GM21717 (cell line): ENCODE data around the gene TRIO.

ENCODE experiments used
- ATAC-seq: cut with Tn5 transposase; IDR thresholded peaks from one replicate; pipeline ENCODE4 v1.9.1; 2021; ENCODE audit warnings: mild to moderate bottlenecking, moderate library complexity; ENCODE audit not compliant: unreplicated experiment

The TRIO gene

DNA sequence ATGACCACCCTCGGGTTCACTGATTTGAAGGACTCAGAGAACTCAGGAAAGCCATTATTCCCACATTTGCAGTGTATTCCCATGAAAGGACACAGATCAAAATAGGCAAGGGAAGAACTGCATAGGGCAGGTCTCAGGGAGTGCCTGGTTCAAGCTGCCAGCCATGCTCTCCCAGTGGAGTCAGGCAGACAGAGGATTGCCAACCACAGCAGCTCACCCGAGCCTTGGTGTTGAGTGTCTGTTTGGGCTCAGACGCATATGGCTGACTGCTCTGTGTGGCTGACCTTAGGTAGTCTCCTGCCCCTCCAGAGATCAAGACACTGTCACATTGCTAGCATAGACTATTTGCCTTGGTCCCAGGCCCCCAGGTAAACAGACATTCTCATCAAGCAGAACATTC, 322.6 kb downstream of the TRIO start:
- no peak for ATAC-seq

DNA sequence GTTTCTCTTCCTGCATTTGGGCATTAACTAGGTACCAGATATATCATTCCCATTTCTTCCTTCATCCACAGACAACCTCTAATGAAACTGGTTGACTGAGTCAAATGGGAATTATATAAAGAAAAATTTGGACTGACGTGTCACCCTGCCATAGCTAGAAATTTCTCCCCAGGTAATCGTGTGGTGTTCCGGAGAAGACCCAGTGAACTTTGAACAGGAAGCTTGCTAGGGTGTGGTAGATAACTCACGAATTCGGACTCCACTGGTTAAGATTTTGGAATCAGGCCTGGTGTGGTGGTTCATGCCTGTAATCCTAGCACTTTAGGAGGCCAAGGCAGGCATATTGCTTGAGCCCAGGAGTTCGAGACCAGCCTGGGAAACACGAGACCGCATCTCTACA, 324.1 kb downstream of the TRIO start:
- ATAC-seq, result no peak

DNA sequence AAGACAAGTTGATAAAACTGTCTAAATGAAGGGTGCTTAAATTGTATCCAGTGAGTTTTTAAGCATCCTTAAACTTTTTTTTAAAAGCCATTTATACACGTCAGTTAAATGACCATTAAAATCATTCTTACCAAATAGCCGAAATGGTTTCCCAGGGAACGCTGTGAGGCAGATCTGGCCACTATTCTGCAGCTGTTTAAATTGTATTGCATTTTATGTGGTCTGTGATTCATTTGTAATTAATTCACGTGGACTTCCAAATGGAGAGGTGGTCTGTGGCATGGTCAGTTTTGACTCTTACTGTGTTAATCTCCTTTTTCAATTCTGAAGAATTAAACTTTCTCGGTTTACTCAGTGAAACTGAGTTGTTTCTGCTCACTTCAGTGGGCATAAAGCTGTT, 324.7 kb downstream of the TRIO start:
- no peak for ATAC-seq

DNA sequence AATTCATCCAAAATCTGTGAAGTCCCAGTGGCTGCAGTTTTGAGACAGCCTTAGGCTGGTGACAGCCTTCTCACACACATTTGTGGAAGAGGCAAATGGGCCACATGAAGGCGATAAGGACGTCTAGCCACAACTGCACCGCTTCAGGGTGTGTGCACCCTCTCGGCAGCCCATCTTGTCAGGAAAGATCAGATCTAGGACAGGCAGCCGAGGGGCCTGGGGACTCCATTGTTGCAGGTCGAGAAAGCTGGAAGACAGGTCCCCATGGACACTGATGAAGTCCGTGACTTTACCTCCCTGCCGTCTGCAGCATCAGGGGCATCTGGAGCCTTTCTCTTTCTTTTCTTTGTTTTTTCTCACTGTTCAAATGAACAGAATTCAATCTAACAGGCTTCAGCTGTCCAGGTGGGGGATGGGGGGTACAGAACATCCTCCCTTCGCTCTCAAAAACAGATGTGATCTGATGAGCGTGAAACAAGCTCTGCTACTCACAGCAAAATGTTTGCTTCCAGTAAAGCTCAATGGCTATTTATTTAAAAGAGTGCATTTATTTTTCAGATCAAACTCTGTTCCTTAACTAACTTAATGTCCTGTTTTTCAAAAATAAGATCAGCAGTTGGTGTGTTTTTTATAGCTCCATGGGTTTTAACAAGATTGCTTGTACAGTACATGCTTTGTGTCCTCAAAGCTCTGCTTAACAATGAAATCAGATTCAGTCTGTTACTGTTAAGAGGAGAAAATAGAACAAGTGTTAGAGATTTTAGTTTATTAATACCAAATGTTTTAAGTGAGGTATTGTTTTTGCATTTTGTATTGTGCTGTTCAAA, 326.6 kb downstream of the TRIO start:
- no peak for ATAC-seq

DNA sequence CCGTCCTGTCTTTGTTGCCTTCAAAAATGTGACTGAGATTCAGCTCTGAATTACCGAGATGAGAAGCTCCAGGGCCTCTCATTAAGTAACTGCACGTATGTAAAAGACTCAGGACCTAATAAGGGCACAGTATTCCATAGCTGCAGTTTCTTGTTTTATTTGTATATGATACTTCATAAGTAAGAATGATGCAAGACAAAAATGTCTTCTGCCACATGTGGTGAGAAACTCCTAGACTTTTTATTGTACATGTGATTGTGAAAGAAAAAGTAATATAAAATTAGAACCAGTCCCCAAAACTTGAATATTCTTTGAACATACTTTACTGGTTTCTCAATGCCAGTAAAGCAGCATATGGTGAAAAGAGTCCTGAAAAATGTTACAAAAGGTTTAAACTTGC, 328.4 kb downstream of the TRIO start:
- ATAC-seq, result no peak

DNA sequence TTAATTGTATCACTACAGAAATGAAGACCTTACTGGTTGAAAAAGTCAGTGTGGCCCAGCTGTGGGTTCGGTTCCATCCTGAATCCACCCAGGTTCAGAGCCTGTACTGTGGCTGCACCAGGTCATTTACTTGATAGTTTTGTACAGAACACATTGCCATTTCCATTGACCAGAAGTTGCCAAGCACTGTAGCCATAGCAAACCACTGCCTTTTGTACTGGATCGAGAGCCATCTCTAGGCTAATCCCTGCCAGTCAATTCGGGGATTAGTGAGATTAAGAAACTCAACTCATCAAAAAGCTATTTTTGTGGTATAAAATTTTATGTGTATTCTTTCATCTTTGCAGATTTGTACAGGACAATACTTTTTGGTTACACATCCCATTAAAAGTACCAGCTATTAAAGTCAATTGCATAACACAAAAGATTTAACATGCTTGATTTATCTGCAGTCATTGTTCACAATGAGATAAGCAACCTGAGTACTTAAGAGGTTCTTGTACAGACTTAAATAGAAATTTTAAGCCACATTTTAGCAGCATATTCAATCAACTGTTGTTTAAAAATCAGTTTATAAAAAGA, 329.9 kb downstream of the TRIO start:
- ATAC-seq, result no peak

DNA sequence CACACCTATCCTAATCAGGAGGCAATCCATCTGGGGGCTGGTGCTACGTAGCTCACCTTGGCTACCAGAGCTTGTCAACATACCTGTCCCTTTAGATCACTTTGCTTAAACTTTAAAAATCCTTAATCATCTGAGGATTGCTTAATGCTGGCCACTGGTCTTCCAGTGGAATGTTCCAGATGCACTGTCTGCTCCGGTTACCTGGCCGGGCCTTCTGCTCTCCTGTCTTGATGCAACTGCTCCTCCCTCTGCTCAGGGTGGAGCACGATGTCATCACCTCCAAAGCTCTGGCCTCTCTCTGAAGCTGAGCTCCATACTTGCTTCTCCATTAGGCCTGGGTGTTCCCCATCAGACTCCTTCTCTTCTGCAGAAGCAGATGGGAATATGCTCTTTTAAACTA, 331.9 kb downstream of the TRIO start:
- ATAC-seq, result no peak

DNA sequence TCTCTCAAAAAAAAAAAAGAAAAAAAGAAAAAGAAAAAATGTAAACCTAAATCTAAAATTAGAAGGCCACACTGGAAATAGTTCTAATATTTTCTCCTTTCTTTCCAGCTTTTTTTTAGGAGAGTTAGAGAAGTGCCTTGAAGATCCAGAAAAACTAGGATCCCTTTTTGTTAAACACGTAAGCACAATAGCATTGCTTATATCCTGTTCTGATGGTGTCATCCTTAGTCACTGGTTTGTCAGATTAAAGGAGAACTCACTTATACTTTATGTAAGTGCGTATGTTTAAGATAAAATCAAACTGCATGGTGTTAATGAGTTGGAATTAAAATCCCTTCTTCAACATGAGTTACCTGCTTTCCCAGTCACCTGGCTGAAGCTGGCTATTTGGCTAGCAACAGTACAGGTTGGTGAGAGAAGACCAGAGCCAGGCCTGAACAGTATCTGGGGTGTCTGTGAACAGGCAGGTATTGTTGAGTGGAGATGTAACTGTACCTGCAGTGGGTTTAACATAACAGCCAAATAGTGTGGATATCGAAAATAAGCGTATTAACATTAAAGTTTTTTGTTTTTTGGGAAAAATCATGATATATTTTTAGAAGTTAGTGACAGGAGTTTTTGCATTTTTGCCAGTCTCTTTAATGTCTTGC, 333.8 kb downstream of the TRIO start:
- ATAC-seq, result no peak

DNA sequence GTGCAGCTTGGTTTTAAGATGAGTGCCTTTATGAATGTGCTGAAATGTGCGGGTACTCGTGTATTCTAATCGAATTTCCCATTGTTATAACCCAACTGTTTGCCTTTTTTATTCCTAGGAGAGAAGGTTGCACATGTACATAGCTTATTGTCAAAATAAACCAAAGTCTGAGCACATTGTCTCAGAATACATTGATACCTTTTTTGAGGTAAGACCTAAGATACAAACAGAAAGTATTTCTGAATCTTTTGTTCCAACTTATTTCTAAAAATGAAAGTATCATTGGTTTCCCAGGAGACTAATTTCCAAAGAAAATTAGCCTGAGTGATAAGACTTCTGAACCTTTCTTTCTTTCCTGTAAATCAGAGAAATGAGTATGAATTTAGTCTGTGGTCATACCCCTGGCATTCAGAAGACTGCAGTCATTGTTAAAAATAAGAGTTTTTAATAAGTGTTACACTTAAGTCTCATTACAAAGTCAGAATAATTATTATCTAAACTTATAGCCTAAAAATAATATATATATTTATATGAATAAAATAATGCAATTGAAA, 336.1 kb downstream of the TRIO start:
- ATAC-seq, result no peak

DNA sequence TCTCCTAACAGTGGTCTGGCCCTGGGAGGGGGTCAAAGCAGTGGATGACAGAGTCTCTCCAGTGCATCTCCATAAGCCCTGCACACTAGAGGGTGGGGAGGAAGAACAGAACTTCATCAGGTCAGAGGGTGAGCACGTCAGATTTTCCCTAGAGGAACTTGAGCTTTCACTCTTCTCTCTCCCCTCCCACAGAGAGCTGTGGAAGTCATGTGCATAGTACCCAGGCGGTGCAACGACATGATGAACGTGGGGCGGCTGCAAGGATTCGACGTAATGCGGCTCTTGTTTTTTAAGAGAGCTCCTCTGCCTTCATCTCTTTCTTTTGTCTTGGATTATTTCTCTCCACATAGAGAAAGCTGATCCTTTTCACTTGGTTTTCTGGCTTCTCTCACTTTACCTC, 338.2 kb downstream of the TRIO start:
- ATAC-seq, result no peak

DNA sequence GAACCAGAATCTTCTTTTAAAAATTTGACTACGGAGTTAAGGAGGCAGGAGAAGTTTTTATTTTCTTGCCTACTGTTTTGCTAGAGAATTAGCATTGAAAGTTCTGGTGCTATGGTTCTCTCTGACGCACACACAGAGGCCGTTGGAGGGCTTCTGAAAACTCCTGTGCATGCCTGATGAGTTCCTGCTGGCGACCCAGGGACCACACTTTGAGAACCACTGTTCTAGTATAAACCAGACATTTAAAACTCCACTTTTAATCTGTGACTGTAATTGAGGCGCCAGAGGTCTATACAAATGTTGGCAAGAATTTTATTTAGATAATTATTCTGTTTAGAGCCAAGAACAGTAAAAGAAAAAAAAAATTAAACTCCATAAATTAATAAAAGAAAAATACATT, 338.9 kb downstream of the TRIO start:
- no peak for ATAC-seq

DNA sequence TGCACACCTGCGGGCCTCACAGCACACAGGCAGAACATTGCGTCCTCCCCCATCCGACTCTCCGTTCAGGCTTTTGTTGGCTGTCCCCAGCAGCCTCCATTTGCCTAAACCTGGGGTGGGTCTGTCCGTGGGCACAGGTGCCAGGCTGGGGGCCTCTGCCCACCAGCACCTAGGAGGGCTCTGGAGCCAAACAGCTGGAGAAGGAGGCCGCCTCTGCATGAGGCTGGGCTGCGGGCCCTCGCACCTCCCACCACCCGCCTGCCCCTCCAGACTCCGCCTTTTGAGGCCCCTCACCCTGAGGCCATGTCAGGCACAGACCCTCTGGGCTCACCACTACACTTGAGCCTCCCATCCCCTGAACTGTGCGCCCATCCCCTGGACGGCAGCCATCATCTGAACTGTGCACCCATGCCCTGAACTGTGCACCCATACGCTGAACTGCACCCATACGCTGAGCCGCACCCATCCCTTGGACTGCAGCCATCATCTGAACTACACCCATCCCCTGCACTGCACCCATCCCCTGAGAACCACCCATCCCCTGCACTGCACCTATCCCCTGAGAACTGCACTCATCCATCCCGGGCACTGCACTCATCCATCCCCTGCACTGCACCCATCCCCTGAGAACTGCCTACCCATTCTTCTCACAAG, 340.5 kb downstream of the TRIO start:
- no peak for ATAC-seq

DNA sequence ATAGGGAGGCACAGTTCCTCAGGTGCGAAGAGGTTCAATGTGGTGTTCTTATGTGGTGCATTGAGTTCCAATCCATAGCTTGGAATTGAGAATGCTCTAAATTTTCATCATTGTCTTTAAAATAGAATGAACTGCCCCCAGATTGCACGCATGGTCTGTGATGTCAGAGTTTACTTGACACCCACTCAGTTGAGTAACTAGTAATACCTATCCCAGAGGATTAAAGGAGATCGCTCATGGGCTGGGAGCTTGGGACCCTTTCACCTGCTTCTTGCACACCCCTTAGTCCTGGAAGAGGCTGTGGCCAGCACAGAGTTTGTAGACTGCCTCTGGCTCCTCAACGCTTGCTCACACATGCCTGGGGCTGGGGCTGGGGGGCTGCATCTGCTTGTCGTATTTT, 343.3 kb downstream of the TRIO start:
- ATAC-seq, result no peak

DNA sequence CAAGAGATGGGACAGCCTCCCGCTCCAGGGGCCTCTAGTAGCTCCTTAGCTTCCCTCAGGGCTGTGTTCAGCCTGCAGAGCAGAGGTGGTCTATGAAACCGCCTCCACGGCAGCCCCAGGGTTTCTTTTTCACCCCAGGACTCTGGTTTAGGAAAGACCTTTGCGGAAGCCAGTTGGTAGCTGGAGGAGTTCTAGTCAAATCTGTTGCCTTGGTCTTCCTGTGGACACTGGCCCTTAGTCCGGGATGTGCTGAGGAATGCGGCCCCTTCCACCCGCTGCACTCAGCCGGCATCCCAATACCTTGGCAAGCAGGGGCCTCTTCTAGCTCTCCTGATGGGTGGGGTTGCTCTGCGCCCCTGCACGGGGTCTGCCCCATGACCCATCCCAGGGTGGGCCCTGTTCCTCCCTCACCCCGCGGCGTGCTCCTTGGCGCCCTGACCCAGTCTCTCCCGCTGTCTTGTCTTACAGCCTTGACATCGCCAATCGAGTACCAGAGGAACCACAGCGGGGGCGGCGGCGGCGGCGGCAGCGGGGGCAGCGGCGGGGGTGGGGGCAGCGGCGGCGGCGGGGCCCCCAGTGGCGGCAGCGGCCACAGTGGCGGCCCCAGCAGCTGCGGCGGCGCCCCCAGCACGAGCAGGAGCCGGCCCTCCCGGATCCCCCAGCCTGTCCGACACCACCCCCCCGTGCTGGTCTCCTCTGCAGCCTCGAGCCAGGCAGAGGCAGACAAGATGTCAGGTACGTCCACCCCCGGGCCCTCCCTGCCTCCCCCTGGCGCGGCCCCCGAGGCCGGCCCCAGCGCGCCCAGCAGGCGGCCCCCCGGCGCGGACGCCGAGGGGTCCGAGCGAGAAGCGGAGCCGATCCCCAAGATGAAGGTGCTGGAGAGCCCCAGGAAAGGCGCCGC, 344.1 kb downstream of the TRIO start:
- ATAC-seq, result no peak

DNA sequence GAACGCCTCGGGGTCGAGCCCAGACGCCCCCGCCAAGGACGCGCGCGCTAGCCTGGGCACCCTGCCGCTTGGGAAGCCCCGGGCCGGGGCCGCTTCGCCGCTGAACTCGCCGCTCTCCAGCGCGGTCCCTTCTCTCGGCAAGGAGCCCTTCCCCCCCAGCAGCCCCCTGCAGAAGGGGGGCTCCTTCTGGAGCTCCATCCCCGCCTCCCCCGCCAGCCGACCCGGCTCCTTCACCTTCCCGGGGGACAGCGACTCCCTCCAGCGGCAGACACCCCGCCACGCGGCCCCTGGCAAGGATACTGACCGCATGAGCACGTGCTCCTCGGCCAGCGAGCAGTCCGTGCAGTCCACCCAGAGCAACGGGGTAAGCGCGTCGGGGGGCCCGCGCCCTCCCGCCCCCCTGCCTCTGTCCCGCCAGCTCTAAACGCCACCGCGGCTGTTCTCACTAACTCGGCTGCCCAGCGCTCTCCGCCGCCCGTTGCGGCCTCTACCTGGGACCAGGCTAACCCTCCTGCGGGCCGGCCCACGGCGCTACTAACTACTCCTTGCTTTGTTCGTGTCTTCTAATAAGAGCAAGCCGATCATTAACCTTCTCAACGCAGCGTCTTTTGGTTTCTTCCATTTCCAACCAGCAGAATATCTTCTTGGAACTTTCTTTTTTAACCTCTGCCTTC, 344.9 kb downstream of the TRIO start:
- no peak for ATAC-seq

DNA sequence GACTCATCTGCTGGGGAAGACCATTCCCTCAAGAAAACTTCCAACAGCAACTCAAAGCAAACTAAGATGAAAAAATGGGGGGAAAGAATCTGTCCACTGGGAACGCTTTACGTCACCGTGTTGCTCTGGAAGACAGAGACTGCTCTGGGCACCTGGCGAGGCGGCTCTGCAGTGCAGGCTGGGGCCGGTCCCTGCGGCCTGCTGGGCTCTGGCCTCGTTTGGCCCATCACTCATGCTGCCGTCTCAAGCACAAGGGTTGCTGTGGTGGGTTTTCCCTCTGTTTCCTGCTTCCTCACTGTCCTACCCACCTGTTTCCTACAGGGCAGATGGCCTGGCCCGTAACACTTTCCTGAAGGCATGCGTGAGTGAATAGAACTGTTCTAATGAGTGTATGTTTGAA, 345.6 kb downstream of the TRIO start:
- no peak for ATAC-seq

DNA sequence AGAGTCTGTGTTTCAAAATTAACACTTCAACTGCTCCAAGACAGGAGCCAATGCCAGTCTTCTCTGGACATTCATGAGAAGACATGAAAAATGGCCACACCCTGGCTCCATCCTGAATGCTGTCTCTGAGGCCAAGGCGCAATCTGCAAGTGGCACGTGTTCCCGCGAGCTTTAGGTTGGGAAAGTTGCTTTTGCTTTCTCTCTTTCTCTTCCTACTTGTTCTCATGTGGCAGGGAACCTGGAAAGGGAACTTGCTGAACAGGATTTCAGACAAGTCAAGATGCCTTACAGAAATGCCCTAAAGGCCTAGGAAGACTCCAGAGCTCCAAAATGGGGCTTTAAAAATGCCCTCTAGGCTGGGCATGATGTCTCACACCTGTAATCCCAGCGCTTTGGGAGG, 346.5 kb downstream of the TRIO start:
- ATAC-seq, result no peak

DNA sequence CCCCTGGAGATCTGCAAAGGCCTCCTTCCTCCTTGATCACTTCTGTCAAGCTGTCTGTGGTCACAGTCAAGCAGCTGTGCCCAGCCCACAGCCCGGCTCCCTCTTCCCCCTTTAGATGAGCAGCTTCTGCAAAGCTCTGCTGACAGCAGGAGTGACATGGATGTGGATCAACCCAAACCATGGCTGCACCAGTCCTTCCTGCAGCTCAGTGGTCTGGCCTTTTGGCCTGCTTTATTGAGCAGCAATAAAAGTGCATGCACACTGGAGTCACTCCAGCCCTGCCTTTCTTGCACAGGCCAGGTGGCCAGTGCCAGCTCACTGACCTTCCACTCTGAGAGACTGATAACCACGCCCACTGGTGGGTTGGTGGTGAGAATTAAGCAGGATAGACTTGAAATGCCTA, 347.2 kb downstream of the TRIO start:
- no peak for ATAC-seq

DNA sequence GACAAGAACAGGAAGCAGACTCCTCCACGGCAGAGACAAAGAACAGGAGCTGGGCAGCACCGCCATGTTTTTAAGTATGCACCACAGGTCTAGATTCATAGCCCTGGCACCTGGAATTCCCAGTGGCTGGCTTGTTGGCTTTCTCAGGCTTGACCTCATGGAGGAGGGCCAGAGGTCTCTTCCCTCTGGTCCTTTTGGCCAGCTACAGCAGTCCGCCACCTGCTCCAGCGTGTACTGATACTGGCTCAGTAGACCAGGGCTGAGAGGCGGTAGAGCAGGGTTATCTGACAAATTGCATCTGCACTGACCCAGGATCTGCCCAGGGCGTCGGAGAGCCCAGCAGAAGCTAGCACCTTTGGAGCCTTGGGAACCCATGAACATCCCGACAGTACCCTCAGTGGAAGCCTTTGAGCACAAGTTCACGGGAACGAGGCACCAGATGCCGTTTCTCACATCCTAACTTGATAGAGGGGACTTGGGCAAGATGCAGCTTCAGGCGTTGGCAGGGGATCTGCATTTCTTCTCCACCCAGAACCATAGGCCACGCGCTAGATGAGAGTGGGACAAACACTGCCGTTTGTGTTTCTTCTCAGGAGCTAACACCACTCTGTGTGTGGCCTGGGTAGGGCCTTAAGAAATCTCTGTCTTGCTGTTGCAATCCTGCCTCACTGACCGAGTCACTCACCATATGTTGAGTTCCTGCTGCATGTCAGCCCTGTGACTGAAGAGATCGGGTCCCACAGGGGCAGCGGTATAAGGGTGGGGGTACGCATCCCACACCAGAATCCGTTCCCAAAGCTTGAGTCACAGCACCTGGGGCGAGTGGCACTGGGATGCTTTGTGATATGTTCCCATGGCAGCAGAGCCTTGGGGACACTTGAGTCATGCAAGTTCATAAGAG, 348.1 kb downstream of the TRIO start:
- no peak for ATAC-seq
